ENCODE results near the gene TENM4.
A peak's percentile ranks its signal among the peaks of the same experiment; 100 is the strongest.

The TENM4 gene

DNA sequence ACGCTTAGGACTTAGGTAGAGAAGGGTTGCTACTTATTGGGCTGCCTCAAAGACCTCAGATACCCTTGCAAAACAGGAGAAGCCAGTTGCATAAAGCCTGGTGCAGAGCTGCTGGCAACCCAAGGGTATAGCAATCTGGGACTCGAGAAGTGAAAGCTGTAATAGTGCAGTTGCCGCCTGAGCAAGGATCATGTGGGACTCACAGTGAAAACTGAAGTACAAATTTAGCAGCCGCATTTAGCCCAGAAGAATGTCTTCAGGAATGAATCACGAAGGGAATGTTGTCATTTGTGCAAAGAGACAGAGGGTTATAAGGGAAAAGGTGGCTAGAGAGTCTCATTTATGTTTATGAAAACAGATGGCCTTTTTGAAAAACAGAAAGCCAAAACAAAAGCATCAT lies 267.2 kb downstream of the TENM4 start:
- peak overlapping the region; percentile 25 for H3K4me3 ChIP-seq (ENCODE audit: low read length)
- TF ChIP-seq, protein P1, sequence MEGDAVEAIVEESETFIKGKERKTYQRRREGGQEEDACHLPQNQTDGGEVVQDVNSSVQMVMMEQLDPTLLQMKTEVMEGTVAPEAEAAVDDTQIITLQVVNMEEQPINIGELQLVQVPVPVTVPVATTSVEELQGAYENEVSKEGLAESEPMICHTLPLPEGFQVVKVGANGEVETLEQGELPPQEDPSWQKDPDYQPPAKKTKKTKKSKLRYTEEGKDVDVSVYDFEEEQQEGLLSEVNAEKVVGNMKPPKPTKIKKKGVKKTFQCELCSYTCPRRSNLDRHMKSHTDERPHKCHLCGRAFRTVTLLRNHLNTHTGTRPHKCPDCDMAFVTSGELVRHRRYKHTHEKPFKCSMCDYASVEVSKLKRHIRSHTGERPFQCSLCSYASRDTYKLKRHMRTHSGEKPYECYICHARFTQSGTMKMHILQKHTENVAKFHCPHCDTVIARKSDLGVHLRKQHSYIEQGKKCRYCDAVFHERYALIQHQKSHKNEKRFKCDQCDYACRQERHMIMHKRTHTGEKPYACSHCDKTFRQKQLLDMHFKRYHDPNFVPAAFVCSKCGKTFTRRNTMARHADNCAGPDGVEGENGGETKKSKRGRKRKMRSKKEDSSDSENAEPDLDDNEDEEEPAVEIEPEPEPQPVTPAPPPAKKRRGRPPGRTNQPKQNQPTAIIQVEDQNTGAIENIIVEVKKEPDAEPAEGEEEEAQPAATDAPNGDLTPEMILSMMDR (conservative IDR thresholded peaks at IDR 0.05; ENCODE audit: low read length): 0 out of 2 replicates have a peak, but pooled peaks have one; percentile 15
- peak; percentile 89 for DNase-seq (ENCODE audit: low read depth)

DNA sequence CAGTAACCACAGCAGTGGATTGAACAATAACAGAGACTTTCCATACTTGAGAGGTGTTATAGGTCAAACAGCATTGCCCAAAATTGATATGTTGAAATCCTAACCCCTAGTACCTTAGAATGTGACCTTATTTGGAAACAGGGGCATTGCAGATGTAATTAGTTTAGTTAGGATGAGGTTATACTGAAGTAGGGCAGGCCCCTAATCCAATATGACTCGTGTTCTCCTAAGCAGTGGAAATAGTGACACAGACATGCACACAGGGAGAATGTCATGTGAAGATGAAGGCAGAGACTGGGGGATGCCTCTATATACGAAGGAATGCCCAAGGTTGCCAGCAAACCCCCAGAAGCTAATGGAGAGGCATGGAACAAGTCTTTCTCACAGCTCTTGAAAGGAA lies 270.5 kb downstream of the TENM4 start:
- TF ChIP-seq, protein P1 (conservative IDR thresholded peaks at IDR 0.05; ENCODE audit: low read length): no peak
- H3K4me3 ChIP-seq (ENCODE audit: low read length): no peak overlapping the region
- no peak for DNase-seq (ENCODE audit: low read depth)

DNA sequence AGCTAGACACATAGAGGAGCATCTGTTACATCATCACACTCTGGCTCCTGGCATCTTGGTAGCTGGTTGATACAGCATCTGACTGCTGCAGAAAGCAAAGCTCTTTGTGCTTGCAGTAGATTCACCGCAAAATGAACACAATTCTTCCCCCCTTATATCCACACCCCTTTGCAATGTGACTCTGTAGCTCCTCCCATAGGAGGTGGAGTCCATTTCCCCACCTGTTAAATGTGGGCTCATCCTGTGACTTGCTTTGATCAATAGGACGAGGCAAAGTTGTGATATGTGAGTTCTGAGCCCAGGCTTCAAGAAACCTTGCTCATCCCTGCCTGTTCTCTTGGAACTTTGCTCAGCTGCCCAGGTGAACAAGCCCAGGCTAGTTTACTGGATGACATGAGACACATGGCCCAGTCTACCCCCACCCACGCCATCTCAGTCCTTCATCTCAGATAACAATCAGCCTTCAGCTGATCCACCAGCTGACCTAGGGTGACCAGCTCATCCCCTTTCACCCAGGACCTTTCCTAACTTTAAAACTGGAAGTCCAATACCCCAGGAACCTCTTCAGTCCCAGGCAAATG lies 272.2 kb downstream of the TENM4 start:
- no peak overlapping the region for H3K4me3 ChIP-seq (ENCODE audit: low read length)
- TF ChIP-seq, protein P1 (conservative IDR thresholded peaks at IDR 0.05; ENCODE audit: low read length): no peak
- DNase-seq (ENCODE audit: low read depth): no peak

DNA sequence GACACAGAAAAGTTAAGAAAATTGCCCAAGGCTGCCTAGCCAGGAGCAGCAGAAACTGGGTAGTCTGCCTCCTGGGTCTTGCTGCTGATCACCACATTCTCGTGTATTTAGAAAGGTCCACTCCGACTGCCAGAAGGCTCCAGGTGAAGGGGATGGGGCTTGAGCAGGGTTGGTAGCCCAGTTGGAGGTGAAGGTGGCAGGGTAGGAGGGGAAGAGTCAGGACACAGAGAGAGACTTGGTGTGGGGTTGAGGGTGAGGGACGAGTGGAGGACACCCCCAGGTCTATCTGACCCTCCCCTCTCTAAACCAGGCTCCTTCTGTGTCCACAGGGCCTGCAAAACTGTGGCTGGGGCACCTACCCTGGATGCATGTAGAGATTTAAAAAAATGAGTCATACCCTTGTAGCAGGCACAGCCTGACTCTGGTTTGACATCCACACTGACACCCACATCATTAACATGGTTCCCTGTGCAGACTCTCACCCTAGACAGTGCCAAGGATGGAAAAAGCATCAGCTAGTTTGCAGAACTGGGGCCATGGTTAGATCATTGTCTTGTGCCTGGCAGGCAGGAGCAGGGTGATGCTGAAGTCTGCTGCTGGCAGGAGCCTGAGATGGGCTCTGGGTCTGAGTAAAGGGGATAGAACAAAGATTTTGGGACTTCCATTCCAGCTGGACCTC lies 273.2 kb downstream of the TENM4 start:
- TF ChIP-seq, protein P1 (conservative IDR thresholded peaks at IDR 0.05; ENCODE audit: low read length): no peak
- no peak overlapping the region for H3K4me3 ChIP-seq (ENCODE audit: low read length)
- DNase-seq (ENCODE audit: low read depth): no peak

DNA sequence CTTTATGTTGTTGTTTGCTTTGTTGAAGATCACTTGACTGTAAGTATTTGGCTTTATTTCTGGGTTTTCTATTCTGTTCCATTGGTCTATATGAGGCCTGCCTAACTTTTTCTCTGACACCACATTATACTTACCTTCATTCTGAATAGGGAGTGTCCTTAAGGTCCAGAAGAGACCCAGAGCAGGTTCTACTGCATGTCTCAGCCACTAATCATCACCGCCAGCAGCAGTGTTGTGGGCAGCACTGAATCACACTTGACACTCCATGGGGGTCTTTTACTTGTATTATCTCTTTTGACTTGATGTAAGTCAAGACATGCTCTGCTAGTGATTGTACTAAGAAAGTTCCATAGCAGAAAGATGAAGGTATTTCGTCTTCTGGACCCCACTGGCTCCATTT lies 274.9 kb downstream of the TENM4 start:
- no peak for DNase-seq (ENCODE audit: low read depth)
- H3K4me3 ChIP-seq (ENCODE audit: low read length): no peak overlapping the region
- TF ChIP-seq, protein P1 (conservative IDR thresholded peaks at IDR 0.05; ENCODE audit: low read length): no peak

DNA sequence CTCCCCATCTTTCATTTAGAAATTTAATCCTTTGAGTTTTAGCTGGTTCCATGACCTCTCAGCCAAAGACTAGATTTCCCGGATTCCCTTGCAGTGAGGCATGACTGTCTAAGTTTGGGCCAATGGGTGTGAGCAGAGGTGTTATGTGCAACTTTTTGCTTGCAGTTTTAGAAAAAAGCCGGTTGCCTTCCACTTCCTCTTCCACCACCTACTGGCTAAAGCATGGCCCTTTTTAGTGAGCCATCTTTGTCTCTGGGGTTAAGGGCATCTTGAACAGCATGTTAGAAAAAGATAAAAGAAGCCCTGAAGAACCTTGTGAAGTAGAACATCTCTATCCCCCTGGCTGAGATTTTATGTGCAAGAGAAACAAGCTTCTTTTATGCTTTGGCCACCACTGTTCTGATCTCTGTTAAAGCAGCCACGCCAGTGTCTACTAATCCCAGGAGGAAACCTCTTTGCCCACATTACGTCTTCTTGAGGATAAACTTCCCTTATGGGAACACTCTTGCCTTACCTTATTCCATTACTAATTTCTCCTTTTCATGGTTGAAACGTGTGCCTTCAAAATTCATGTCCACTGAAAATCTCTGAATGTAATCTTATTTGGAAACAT lies 279.9 kb downstream of the TENM4 start:
- DNase-seq (ENCODE audit: low read depth): peak; percentile 55
- H3K4me3 ChIP-seq (ENCODE audit: low read length): no peak overlapping the region
- TF ChIP-seq, protein P1 (conservative IDR thresholded peaks at IDR 0.05; ENCODE audit: low read length): peak; percentile 60

Measured in AG10803 (cell line).